Vagina (tissue), 2 donors: Measurements from ENCODE around the gene PDGFC.

Experiments
- POLR2A ChIP-seq, 2 donors: fragments of 450-650 bp; IDR thresholded peaks; one replicate each; pipeline ENCODE4 v1.6.1; 2017; ENCODE audit warnings: antibody characterized with exemption in 2 of 2, mild to moderate bottlenecking in 2 of 2, moderate library complexity in 2 of 2
- POLR2AphosphoS5 ChIP-seq, 2 donors: sonication (generic); formaldehyde crosslinking; IDR thresholded peaks; one replicate each; pipeline ENCODE4 v1.9.0; 2017; ENCODE audit warnings: antibody characterized with exemption in 2 of 2, mild to moderate bottlenecking in 2 of 2, low read depth in 1 of 2; ENCODE audit not compliant: insufficient read depth in 1 of 2
- TF ChIP-seq, protein P1 (sequence below), 3 experiments: fragments of 450-650 bp in 2 of 3; fragments of 200-600 bp in 1 of 3; sonication (generic) in 1 of 3; IDR thresholded peaks; one replicate each; pipeline ENCODE4 v1.5.1; 2017 to 2019; ENCODE audit warnings: antibody characterized with exemption in 3 of 3, mild to moderate bottlenecking in 2 of 3, moderate library complexity in 2 of 3

- TF ChIP-seq, protein P1, sequence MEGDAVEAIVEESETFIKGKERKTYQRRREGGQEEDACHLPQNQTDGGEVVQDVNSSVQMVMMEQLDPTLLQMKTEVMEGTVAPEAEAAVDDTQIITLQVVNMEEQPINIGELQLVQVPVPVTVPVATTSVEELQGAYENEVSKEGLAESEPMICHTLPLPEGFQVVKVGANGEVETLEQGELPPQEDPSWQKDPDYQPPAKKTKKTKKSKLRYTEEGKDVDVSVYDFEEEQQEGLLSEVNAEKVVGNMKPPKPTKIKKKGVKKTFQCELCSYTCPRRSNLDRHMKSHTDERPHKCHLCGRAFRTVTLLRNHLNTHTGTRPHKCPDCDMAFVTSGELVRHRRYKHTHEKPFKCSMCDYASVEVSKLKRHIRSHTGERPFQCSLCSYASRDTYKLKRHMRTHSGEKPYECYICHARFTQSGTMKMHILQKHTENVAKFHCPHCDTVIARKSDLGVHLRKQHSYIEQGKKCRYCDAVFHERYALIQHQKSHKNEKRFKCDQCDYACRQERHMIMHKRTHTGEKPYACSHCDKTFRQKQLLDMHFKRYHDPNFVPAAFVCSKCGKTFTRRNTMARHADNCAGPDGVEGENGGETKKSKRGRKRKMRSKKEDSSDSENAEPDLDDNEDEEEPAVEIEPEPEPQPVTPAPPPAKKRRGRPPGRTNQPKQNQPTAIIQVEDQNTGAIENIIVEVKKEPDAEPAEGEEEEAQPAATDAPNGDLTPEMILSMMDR (IDR thresholded peaks at IDR 0.05), result no peak
- TF ChIP-seq POLR2A (IDR thresholded peaks at IDR 0.05) (no peak), POLR2AphosphoS5 (IDR thresholded peaks at IDR 0.05; ENCODE audit: insufficient read depth in 1 of 2, low read depth in 1 of 2) (no peak)
Measured at GRCh38 chr4:156832886-156833285, 138.7 kb downstream of the PDGFC start.
